Thoracic aorta (tissue), 2 donors: ENCODE data around the gene CORO6. TPM values are rescaled to one million over a fixed set of nuclear protein-coding genes. Genes with fewer than 3 reads are reported as not detected.
A peak's percentile ranks its signal among the peaks of the same experiment; 100 is the strongest.

Experiments
- ATAC-seq: fragments of 150-250 bp; one replicate; pipeline ENCODE4 v1.8.0; 2017; ENCODE audit warnings: low read depth; ENCODE audit not compliant: insufficient number of reproducible peaks, low FRiP score
- DNase-seq: peaks from one replicate; pipeline ENCODE4 v3.0.0-alpha.2; 2020; ENCODE audit warnings: low spot score
- H3K27ac ChIP-seq, 2 donors: fragments of 200-600 bp; sonication (generic); 1 replicate in 1 of 2; 2 replicates in 1 of 2; pipeline ENCODE4 v1.5.1; 2016; ENCODE audit warnings: mild to moderate bottlenecking in 2 of 2, moderate library complexity in 2 of 2
- H3K27me3 ChIP-seq: fragments of 200-600 bp; sonication (generic); replicated peaks from 2 replicates; pipeline ENCODE4 v1.6.0; 2016; ENCODE audit warnings: mild to moderate bottlenecking; ENCODE audit not compliant: insufficient read depth
- H3K36me3 ChIP-seq: fragments of 200-600 bp; sonication (generic); one replicate; pipeline ENCODE4 v1.5.1; 2016
- H3K4me1 ChIP-seq, 2 donors: fragments of 200-600 bp; sonication (generic); 1 replicate in 1 of 2; 2 replicates in 1 of 2; pipeline versions ENCODE4 v1.5.1 to v1.6.0; 2016; ENCODE audit warnings: low read depth in 2 of 2, mild to moderate bottlenecking in 1 of 2; ENCODE audit not compliant: control insufficient read depth in 1 of 2
- H3K4me3 ChIP-seq: fragments of 200-600 bp; sonication (generic); 2 replicates; pipeline ENCODE4 v1.5.1; 2016; ENCODE audit warnings: mild to moderate bottlenecking
- H3K9me3 ChIP-seq: fragments of 200-600 bp; sonication (generic); 2 replicates; pipeline ENCODE4 v1.5.1; 2016
- total RNA-seq, 2 donors: library from RNA; depleted of rRNA; stranded (reverse); fragments of >200 nt; gene quantifications; one replicate each; pipeline versions ENCODE4 v1.1.0 to v1.2.3, GENCODE V29; 2016
- TF ChIP-seq, protein P1 (sequence below): fragments of 200-600 bp; sonication (generic); IDR thresholded peaks from one replicate; pipeline ENCODE4 v1.5.1; 2019; ENCODE audit warnings: antibody characterized with exemption

CORO6 gene
- total RNA-seq, 2 donors from 2014 or later: 35.5 to 55.0 TPM

DNA sequence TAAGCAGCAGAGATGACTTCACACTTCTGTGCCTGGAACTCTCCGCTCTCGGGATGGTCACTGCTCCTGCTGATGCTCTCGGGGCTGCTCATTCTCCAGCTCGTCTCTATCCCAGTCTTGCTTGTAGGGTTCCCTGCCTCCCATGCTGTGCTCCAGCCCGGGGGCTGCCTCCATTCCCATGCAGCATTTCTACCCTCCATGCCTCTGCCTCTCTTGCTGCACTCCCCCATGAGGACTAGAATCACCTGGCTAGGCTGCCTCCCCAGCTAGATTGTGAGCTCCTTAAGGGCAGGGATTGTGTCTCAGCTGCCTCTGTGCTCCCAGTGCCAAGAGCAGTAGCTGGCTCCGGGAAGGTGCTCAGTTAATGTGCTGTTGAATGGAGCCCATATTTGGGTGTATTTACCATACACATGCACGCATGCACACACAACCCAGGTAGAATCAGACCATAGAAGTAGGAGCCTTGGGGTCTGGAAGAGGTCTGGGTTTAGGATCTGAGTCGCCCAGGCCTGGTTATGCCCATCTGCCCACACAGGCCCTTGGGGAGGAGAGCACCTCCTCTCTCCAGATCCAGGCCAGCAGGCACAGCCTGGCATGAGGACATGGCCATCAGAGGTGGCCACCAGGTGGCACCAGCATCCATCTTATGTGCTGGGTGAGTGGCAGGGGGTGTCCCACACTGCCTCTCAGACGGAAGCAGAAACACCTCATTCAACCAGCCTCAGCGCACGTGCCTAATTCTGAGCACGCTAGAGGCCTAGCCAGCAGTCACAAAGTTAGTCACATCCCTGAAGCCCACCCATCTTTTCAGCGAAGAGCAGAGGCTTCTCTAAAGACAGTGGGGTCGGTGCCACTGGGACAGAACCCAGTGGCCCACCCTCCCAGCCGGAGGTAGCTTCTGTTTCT lies 42.6 kb downstream of the CORO6 start:
- H3K4me1 ChIP-seq: peaks cover 0 to 25% of the 10 kb centered on the region in 2 donors
- DNase-seq (no peak), ATAC-seq (peak; percentile 66)
- TF ChIP-seq, protein P1, sequence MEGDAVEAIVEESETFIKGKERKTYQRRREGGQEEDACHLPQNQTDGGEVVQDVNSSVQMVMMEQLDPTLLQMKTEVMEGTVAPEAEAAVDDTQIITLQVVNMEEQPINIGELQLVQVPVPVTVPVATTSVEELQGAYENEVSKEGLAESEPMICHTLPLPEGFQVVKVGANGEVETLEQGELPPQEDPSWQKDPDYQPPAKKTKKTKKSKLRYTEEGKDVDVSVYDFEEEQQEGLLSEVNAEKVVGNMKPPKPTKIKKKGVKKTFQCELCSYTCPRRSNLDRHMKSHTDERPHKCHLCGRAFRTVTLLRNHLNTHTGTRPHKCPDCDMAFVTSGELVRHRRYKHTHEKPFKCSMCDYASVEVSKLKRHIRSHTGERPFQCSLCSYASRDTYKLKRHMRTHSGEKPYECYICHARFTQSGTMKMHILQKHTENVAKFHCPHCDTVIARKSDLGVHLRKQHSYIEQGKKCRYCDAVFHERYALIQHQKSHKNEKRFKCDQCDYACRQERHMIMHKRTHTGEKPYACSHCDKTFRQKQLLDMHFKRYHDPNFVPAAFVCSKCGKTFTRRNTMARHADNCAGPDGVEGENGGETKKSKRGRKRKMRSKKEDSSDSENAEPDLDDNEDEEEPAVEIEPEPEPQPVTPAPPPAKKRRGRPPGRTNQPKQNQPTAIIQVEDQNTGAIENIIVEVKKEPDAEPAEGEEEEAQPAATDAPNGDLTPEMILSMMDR: peak; percentile 83
- H3K4me3 ChIP-seq: no peak overlapping the region
- peaks cover 20% of the 10 kb centered on the region for H3K36me3 ChIP-seq
- H3K27ac ChIP-seq: no peak overlapping the region
- no peaks in the 10 kb centered on the region for H3K27me3 ChIP-seq
- no peaks in the 10 kb centered on the region for H3K9me3 ChIP-seq

DNA sequence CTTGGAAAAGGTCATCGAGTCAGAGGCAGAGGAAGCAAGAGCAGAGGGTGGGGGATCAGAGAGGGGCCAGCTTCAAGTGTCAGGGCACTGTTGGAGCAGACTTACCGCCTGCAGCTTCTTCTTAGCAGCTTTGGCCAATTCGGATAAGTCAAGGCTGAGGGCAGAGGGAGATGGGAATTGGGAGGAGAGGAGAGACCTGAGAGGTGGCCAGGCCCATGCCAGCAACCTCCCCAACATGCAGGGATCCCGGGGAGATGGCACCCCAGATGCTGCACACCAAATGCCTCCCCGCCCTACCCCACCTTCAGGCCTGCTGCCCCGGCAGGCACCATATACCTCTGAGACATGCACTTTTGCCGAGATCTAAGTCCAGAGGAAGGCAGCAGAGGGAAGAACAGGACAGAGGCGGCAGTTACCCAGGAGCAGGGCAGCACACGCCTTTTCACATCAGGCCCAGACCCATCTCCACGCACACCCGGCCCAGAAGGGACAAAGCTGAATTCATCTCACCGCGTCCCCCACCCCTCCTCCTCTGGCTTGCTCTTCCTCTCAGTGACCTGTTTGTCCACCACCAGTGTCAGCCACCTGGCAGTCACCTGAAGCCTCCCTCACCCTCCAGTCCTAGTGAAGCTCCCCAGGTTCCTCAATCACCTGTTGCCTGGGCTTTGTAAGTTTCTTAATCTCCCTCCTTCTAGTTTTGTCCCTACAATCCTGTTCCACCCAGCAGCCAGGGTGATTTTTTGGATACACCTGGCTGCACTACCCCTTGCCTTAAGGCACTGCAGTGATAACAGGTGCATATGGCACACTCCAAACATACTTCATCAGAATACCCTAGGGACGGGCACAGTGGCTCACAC lies 43.9 kb downstream of the CORO6 start:
- peaks cover 0 to 16% of the 10 kb centered on the region in 2 donors for H3K4me1 ChIP-seq
- H3K9me3 ChIP-seq: no peaks in the 10 kb centered on the region
- no peak overlapping the region for H3K4me3 ChIP-seq
- no peak for ATAC-seq
- H3K27ac ChIP-seq: no peak overlapping the region
- no peak for DNase-seq
- peaks cover 32% of the 10 kb centered on the region for H3K36me3 ChIP-seq
- no peaks in the 10 kb centered on the region for H3K27me3 ChIP-seq
- TF ChIP-seq, protein P1: no peak

DNA sequence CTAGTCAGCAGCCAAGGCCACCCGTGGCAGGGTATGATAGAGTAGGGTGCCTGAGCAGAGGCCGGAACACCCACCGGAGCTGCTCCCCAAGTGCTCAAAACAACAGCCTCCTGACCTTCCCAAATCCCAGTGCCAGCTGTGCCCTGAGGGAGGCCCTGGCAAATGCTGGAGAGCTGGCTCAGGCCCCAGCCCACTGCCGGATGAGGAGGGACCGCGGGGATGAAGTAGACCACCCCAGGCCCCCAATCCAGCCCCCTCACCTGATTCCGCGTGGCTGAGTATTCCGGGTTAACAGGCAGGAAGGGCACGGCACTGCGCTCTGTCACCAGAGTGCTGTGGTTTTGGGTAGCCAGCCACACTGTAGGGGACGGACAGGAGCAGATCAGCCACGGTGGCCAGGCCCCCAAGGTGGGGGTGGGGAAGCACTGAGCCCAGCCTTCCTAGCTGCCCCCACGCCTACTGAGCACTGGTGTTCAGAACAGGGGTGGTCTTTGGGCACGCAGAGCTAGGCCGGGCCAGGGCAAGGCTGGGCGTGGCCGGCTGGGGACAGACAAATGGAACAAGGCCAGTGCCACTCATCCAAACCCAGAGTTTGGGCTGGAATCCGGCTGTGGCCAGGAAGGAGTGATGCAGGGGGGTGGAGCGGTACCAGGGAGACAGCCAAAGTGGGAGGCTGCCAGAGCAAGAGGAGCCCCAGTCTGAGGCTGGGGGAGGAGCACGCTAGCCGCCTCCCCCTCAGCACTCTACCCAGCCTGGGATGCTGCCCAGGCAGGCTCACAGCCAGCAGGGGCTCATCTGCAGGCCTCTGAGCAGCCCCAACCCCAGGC lies 45.1 kb downstream of the CORO6 start:
- H3K4me1 ChIP-seq: peaks cover under 1 to 25% of the 10 kb centered on the region in 2 donors
- ATAC-seq (no peak), DNase-seq (no peak)
- H3K4me3 ChIP-seq: no peak overlapping the region
- H3K27ac ChIP-seq: peak overlapping the region in 1 of 2 donors; percentile 36
- H3K9me3 ChIP-seq: no peaks in the 10 kb centered on the region
- peaks cover 33% of the 10 kb centered on the region for H3K36me3 ChIP-seq
- TF ChIP-seq, protein P1: no peak
- no peaks in the 10 kb centered on the region for H3K27me3 ChIP-seq

DNA sequence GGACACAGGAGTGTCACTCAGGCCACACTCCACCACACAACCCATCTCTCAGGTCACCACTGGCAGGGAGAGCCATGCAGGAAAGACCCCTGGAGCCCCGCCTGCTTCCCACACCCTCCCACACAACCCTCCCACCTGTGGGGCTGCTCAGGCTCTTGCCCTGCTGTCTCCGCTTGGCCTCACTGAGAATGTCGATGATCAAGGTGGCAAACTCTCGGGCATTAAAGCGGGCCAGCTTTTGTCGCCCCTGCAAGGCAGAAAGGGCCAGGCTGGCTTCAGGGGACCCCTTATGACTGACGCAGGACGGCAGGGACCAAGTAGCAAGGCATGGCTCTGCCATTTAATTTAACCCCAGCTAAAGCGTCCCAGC lies 45.7 kb downstream of the CORO6 start:
- no peaks in the 10 kb centered on the region for H3K27me3 ChIP-seq
- ATAC-seq (no peak), DNase-seq (no peak)
- TF ChIP-seq, protein P1: no peak
- H3K27ac ChIP-seq: no peak overlapping the region
- peaks cover 3 to 31% of the 10 kb centered on the region in 2 donors for H3K4me1 ChIP-seq
- no peaks in the 10 kb centered on the region for H3K9me3 ChIP-seq
- H3K4me3 ChIP-seq: no peak overlapping the region
- peaks cover 33% of the 10 kb centered on the region for H3K36me3 ChIP-seq
